Spinal cord (tissue), 10 donors: ENCODE results near the gene LHFPL6. TPM values are rescaled to one million over a fixed set of nuclear protein-coding genes. Genes with fewer than 3 reads are reported as not detected.

Source experiments
- DNase-seq, 6 donors: peaks; one replicate each; pipeline versions ENCODE4 v3.0.0 to v3.0.0-alpha.2; 2013 to 2015; ENCODE audit warnings: low spot score in 6 of 6, low read depth in 4 of 6
- H3K27ac ChIP-seq: one replicate; pipeline ENCODE4 v1.5.1; 2013; ENCODE audit warnings: low read depth, low read length, control low read depth
- H3K27me3 ChIP-seq: one replicate; pipeline ENCODE4 v1.6.1; 2013; ENCODE audit warnings: low read length; ENCODE audit not compliant: control insufficient read depth, insufficient read depth
- H3K36me3 ChIP-seq: one replicate; pipeline ENCODE4 v1.6.1; 2013; ENCODE audit warnings: low read length; ENCODE audit not compliant: control insufficient read depth, insufficient read depth
- H3K4me1 ChIP-seq: one replicate; pipeline ENCODE4 v1.6.1; 2013; ENCODE audit warnings: low read length; ENCODE audit not compliant: control insufficient read depth, insufficient read depth
- H3K4me3 ChIP-seq: one replicate; pipeline ENCODE4 v1.5.1; 2013; ENCODE audit warnings: low read depth, low read length, control low read depth
- H3K9me3 ChIP-seq: one replicate; pipeline ENCODE4 v1.6.1; 2013; ENCODE audit warnings: low read length; ENCODE audit not compliant: control insufficient read depth, insufficient read depth
- WGBS: methylation state at CpG from one replicate; pipeline ENCODE4 v1.1.5; 2013; ENCODE audit warnings: missing lambda C conversion rate; ENCODE audit not compliant: insufficient coverage; 5-methylcytosine and 5-hydroxymethylcytosine counted together
- polyA plus RNA-seq, 2 donors: library from polyadenylated mRNA; unstranded; fragments of 120-200 nt; gene quantifications; one replicate each; pipeline ENCODE4 v1.2.1, GENCODE V29; 2013; ENCODE audit not compliant: insufficient read length in 2 of 2
- total RNA-seq, 2 donors: library from RNA; depleted of rRNA in 1 of 2; stranded (reverse); fragments of 120-200 nt in 1 of 2; fragments of >200 nt in 1 of 2; gene quantifications; one replicate each; pipeline versions ENCODE4 v1.2.3 to v1.2.4, GENCODE V29; 2013 to 2014
- donor health status: healthy.

LHFPL6 gene
- total and polyA plus RNA-seq, 4 donors, result 49.6 to 190 (median 66.4) TPM

DNA sequence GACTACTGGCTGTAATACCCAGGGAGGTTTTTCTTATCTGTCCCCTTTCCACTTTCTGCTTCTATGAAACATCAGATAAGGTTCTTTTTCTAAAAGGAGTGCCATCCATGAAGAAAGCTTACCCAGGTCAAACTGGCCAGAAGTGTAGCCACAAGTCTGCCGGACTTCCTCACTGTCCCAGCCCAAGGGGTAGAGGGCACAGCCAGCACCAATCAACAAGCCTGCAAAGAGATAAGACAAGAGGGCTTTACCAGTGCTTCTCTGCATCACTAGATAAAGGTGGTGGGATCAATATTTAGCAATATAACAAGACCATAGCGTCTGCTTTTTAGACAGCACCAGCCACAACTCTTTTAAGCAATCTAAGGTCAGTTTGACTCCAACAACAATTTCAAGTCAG is 224.7 kb downstream of the LHFPL6 start:
- H3K4me3 ChIP-seq, result no peak overlapping the region
- H3K27me3 ChIP-seq, result no peaks in the 10 kb centered on the region
- H3K4me1 ChIP-seq, result no peaks in the 10 kb centered on the region
- DNase-seq, result no peak
- H3K36me3 ChIP-seq, result no peaks in the 10 kb centered on the region
- WGBS, result 76% methylated on average over 2 of the region's 2 CpGs
- no peak overlapping the region for H3K27ac ChIP-seq
- no peaks in the 10 kb centered on the region for H3K9me3 ChIP-seq

DNA sequence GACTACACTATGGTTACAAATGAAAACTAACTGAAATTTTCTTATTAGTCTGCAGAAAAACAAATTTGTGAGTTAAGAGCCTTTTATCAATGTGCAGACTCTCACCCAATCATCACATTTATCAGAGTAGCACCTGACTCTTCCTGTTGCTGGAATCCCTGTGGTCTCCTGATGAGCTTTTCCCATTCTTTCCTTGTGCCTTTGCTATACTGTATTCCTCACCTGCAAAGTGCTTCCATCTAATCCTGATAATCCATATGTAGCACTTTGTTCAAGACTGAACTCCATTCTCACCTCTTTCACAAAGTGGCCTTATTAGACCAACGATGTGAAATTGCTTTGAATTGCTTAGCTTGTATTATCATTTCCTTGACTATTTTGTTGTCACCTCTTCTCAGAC is 225.3 kb downstream of the LHFPL6 start:
- Histone ChIP-seq H3K4me3 (no peak overlapping the region), H3K27ac (no peak overlapping the region), H3K27me3 (no peaks in the 10 kb centered on the region), H3K9me3 (no peaks in the 10 kb centered on the region), H3K36me3 (no peaks in the 10 kb centered on the region), H3K4me1 (no peaks in the 10 kb centered on the region)
- WGBS, result no CpG with 5 or more reads among the region's 1 CpG
- no peak for DNase-seq

DNA sequence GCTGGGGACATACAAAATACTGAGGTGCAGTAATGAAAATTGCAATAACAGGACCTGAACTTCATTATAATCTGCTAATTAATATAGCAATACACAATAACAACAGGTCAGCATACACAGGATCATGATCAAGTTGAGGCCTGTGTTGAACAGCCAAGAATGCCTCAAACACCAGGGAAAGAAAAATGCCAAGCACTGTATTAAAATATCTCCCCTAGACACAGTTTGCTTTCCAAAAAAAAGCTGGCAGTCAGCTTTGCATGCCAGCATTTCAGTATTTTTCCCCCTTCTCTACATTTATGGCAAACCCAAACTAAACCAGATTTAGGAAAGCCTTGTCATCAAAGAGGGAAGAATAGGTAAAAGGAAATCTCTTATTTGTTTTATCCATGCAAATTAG is 226.9 kb downstream of the LHFPL6 start:
- H3K4me3 ChIP-seq, result no peak overlapping the region
- no peak overlapping the region for H3K27ac ChIP-seq
- H3K4me1 ChIP-seq, result no peaks in the 10 kb centered on the region
- no peaks in the 10 kb centered on the region for H3K27me3 ChIP-seq
- no peaks in the 10 kb centered on the region for H3K36me3 ChIP-seq
- DNase-seq, result no peak
- no peaks in the 10 kb centered on the region for H3K9me3 ChIP-seq

DNA sequence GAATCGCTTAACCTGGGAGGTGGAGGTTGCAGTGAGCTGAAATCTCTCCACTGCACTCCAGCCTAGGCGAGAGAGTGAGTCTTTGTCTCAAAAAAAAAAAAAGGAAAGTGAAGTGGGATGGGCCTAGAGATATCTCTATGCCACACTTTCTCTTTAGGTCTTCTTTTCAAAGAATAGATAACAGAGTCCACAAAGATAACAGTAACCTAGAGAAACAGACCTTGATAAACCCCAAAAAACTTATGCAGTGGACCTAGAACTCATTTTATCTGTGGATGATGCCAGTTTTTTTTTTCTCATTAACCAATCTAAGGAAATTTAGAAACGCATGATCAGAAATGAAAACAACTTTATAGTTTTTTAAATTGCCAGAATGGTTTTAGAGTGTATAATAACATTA is 227.4 kb downstream of the LHFPL6 start:
- H3K4me1 ChIP-seq, result no peaks in the 10 kb centered on the region
- H3K36me3 ChIP-seq, result no peaks in the 10 kb centered on the region
- no peaks in the 10 kb centered on the region for H3K27me3 ChIP-seq
- no CpG with 5 or more reads among the region's 3 CpGs for WGBS
- DNase-seq, result no peak
- H3K4me3 ChIP-seq, result no peak overlapping the region
- H3K27ac ChIP-seq, result no peak overlapping the region
- no peaks in the 10 kb centered on the region for H3K9me3 ChIP-seq

DNA sequence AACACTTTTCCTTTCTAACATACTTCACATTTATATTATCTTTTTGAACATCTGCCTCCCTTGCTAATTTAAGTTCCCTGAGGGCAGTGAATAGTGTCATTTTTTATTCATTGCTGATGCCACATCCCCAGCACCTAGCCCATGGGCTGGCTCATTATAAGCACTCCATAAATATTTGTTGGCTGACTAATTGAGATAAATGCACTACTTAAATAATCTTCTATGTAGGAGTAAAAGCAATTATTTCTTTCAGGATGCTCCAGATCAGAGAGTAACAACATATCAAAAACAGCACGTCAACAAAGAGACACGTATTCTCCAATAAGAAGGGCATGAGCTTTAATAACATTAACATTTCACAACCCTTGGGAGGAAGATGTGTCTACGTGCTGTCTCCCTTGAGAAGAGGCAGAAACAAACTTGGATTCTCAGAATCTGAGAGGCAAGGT is 228.2 kb downstream of the LHFPL6 start:
- H3K36me3 ChIP-seq, result no peaks in the 10 kb centered on the region
- H3K27me3 ChIP-seq, result no peaks in the 10 kb centered on the region
- peaks cover 4% of the 10 kb centered on the region for H3K4me1 ChIP-seq
- WGBS, result 88% methylated on average over 1 of the region's 3 CpGs
- H3K27ac ChIP-seq, result no peak overlapping the region
- H3K4me3 ChIP-seq, result no peak overlapping the region
- DNase-seq, result no peak
- no peaks in the 10 kb centered on the region for H3K9me3 ChIP-seq

DNA sequence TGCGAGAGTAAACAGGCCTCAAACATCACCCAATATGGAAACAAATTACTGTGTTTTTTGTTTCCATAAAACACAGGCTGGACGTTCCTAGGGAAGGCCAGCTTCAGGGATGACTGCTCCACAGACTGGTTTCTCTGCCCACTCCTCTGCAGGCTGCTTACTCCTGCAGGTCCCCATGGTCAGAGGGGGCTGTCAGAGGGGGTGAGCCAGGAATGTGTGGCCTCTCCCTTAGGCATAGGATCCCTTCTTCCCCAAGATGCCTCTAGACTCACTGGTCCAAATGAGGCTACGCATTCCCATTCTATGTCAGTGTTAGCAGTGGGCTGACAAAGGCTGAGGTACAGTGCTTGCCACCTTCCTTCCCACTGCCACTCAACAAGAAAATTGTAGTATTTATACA is 229.8 kb downstream of the LHFPL6 start:
- Histone ChIP-seq H3K27me3 (no peaks in the 10 kb centered on the region), H3K36me3 (no peaks in the 10 kb centered on the region), H3K27ac (no peak overlapping the region), H3K4me3 (no peak overlapping the region), H3K9me3 (no peaks in the 10 kb centered on the region), H3K4me1 (peaks cover 4% of the 10 kb centered on the region)
- no peak for DNase-seq
- WGBS, result 100% methylated on average over 1 of the region's 3 CpGs

DNA sequence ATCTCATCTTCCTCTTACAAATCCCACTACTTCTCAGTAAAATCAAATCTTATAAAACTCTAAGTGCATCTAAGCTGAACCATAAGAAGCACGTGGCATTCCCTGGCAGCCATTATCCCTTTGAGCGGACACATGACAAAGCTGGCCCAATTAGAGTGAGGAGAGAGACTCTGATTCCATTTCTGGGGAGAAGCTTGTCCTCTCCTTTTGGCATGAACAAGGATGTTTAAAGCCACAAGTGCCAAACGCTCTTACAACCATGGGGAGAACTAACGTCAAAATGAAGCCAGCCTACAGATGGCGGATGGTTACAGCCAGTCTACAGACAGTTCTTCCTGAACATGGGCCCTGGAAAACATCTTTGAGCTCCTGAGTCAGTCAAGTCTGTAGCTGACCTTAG is 231.3 kb downstream of the LHFPL6 start:
- Histone ChIP-seq H3K4me3 (no peak overlapping the region), H3K27me3 (no peaks in the 10 kb centered on the region), H3K4me1 (peaks cover 4% of the 10 kb centered on the region), H3K27ac (no peak overlapping the region), H3K36me3 (no peaks in the 10 kb centered on the region), H3K9me3 (no peaks in the 10 kb centered on the region)
- peak in 1 of 6 donors; percentile 52 for DNase-seq
- WGBS, result 90% methylated on average over 5 of the region's 5 CpGs

DNA sequence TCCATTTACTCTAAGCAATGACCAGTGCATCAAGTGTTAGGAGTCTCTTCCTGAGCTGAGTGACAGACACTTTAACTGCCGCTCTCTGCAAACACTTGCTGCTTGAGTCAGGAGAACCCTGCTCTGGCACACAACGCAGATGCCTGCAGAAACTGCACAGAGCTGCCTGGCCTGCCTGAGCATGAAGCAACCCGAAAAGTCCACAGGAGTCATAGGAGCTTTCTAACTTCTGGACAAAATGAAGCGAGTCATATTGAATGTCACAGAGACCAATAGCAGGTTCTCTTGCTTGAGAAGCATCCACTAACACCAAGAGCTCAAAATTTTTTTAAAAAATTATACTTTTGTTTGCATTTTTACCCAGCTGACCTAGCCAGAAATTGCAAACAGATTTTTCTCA is 232.4 kb downstream of the LHFPL6 start:
- DNase-seq, result no peak
- Histone ChIP-seq H3K4me1 (peaks cover 4% of the 10 kb centered on the region), H3K4me3 (no peak overlapping the region), H3K36me3 (no peaks in the 10 kb centered on the region), H3K9me3 (no peaks in the 10 kb centered on the region), H3K27ac (no peak overlapping the region), H3K27me3 (no peaks in the 10 kb centered on the region)
- WGBS, result 76% methylated on average over 3 of the region's 4 CpGs

DNA sequence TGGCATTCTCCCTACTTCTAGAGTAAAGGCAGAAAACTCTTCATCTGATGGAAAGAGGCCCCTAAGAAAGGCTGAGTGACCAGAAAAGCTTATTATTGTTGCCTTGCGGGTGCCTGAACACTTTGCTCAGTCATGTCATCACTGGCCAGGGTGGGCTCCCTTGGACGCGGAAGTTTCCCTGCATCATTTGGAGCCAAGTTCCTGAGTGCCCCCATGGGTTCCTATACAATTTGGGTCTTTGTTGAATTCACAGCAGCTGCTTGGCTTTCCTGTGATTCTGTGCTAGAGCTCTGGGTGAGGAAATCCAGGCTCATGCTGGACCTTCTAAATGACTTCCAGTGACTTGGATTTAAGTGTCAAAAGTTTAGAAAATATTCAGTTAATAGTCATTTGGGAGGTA is 232.9 kb downstream of the LHFPL6 start:
- Histone ChIP-seq H3K9me3 (no peaks in the 10 kb centered on the region), H3K36me3 (no peaks in the 10 kb centered on the region), H3K27me3 (no peaks in the 10 kb centered on the region), H3K4me1 (peaks cover 4% of the 10 kb centered on the region), H3K4me3 (no peak overlapping the region), H3K27ac (no peak overlapping the region)
- no peak for DNase-seq
- WGBS, result 79% methylated on average over 3 of the region's 3 CpGs

DNA sequence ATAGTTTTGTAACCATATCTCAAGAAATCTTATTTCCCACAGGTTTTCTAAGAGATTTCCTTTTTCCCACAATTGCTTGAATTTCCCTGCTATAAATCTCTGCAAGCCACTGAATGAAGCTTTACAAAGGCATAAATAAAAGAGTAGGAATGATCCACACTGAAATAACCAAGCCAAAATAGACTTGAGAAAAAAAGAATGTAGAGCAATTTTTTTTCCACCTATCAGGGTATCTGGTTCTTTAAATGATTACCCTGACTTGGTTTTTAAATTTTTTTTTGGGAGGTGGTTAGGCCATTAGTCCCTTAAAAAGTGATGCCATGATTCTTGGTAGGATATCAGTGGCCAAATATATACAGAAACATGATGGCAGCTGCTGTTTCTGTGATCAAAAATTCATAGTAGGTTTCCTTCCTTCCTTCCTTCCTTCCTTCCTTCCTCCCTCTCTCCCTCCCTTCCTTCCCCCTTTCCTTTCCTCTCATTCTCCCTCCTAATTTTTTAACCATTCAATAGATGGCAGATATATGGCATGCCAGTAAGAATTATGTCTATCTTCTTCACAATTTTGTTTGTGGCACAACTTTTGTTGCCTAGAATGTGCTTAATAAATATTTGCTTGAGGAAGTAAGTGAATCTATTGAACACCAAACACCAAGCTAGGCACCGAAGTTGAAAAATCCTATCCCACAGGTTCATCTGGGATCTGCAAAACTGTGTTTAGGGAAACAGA is 233.7 kb downstream of the LHFPL6 start:
- H3K4me3 ChIP-seq, result no peak overlapping the region
- H3K36me3 ChIP-seq, result no peaks in the 10 kb centered on the region
- no peaks in the 10 kb centered on the region for H3K27me3 ChIP-seq
- no CpG with 5 or more reads among the region's 1 CpG for WGBS
- H3K9me3 ChIP-seq, result no peaks in the 10 kb centered on the region
- H3K4me1 ChIP-seq, result peaks cover 4% of the 10 kb centered on the region
- no peak for DNase-seq
- H3K27ac ChIP-seq, result no peak overlapping the region
